Gastrocnemius medialis (tissue), 4 donors: ENCODE results near the gene MYO6. TPM values are rescaled to one million over a fixed set of nuclear protein-coding genes. Genes with fewer than 3 reads are reported as not detected.
A peak's percentile ranks its signal among the peaks of the same experiment; 100 is the strongest.
"Not testable (repeated sequence)": the region's sequence is repeated elsewhere in the genome, so short reads cannot be mapped to it uniquely, and the experiment has no call there.

ENCODE experiments used
- ATAC-seq, 2 donors: fragments of 150-250 bp; one replicate each; pipeline ENCODE4 v1.9.1; 2016
- DNase-seq, 2 donors: peaks; one replicate each; pipeline ENCODE4 v3.0.0-alpha.2; 2019
- H3K27ac ChIP-seq, 4 donors: fragments of 200-600 bp; sonication (generic); 1 replicate in 1 of 4; 2 replicates in 3 of 4; pipeline ENCODE4 v1.5.1; 2016 to 2018; ENCODE audit warnings: mild to moderate bottlenecking in 2 of 4, moderate library complexity in 1 of 4
- H3K27me3 ChIP-seq, 3 donors: fragments of 200-600 bp; sonication (generic) in 2 of 3; 1 replicate in 1 of 3; 2 replicates in 2 of 3; pipeline versions ENCODE4 v1.5.1 to v1.6.0; 2016 to 2019; ENCODE audit warnings: mild to moderate bottlenecking in 1 of 3, moderate library complexity in 1 of 3
- H3K36me3 ChIP-seq, 2 donors: fragments of 200-600 bp; sonication (generic) in 1 of 2; one replicate each; pipeline ENCODE4 v1.5.1; 2017 to 2018
- H3K4me1 ChIP-seq, 2 donors: fragments of 200-600 bp; sonication (generic) in 1 of 2; one replicate each; pipeline ENCODE4 v1.5.1; 2016 to 2017; ENCODE audit warnings: mild to moderate bottlenecking in 2 of 2
- H3K4me3 ChIP-seq, 4 donors: fragments of 200-600 bp; sonication (generic) in 3 of 4; 1 replicate in 1 of 4; 2 replicates in 3 of 4; pipeline ENCODE4 v1.5.1; 2016 to 2019; ENCODE audit warnings: mild to moderate bottlenecking in 2 of 4
- H3K9me3 ChIP-seq, 3 donors: fragments of 200-600 bp; sonication (generic) in 2 of 3; 1 replicate in 1 of 3; 2 replicates in 2 of 3; pipeline ENCODE4 v1.5.1; 2016 to 2019
- CTCF ChIP-seq, 5 experiments: fragments of 450-650 bp in 3 of 5; fragments of 200-600 bp in 2 of 5; sonication (generic) in 2 of 5; IDR thresholded peaks in 4 of 5; conservative IDR thresholded peaks in 1 of 5; 1 replicate in 4 of 5; 2 replicates in 1 of 5; pipeline ENCODE4 v1.5.1; 2016 to 2019; ENCODE audit warnings: antibody characterized with exemption in 5 of 5, mild to moderate bottlenecking in 3 of 5, moderate library complexity in 3 of 5
- POLR2A ChIP-seq, 2 donors: fragments of 450-650 bp; IDR thresholded peaks; one replicate each; pipeline ENCODE4 v1.6.1; 2017; ENCODE audit warnings: antibody characterized with exemption in 2 of 2, mild to moderate bottlenecking in 2 of 2, moderate library complexity in 2 of 2
- in situ Hi-C, 4 donors: fragments of 200-750 bp; cut with MboI; loops; one replicate each; pipeline versions ENCODE4 v1.15.0 to v1.8.0; 2017; ENCODE audit warnings: low sequenced_read_pairs in 4 of 4
- intact Hi-C: fragments of 100-400 bp; cut with DNase I; formaldehyde crosslinking; loops from one replicate; pipeline ENCODE4 v1.15.1; 2023; ENCODE audit warnings: low total_unique reads
- total RNA-seq, 4 donors: library from RNA; depleted of rRNA; stranded (reverse); fragments of >200 nt; gene quantifications; one replicate each; pipeline versions ENCODE4 v1.1.0 to v1.2.3, GENCODE V29; 2016

The MYO6 gene
- total RNA-seq, 4 donors from 2014 or later: 1.6 to 7.9 (median 4.2) TPM

GRCh38 chr6:75884822-75885221 is 135.8 kb downstream of the MYO6 start:
- Histone ChIP-seq H3K36me3 (no peaks in the 10 kb centered on the region), H3K4me3 (no peak overlapping the region), H3K9me3 (no peaks in the 10 kb centered on the region), H3K27me3 (no peaks in the 10 kb centered on the region), H3K4me1 (no peaks in the 10 kb centered on the region), H3K27ac (no peak overlapping the region)
- intact Hi-C loops (no loop called here), in situ Hi-C loops (no loop called here)
- DNase-seq (no peak), ATAC-seq (no peak)
- no peak for TF ChIP-seq CTCF (IDR thresholded peaks at IDR 0.05 in 4 of 5, conservative IDR thresholded peaks at IDR 0.05 in 1 of 5)

GRCh38 chr6:75892384-75892783 is 143.3 kb downstream of the MYO6 start:
- Histone ChIP-seq H3K9me3 (no peaks in the 10 kb centered on the region), H3K27ac (no peak overlapping the region), H3K4me1 (no peaks in the 10 kb centered on the region), H3K4me3 (no peak overlapping the region), H3K36me3 (peaks cover 0 to 8% of the 10 kb centered on the region in 2 donors), H3K27me3 (no peaks in the 10 kb centered on the region)
- TF ChIP-seq CTCF (IDR thresholded peaks at IDR 0.05 in 4 of 5, conservative IDR thresholded peaks at IDR 0.05 in 1 of 5): no peak
- no peak for TF ChIP-seq POLR2A (IDR thresholded peaks at IDR 0.05)
- ATAC-seq: no peak
- no peak for DNase-seq
- intact Hi-C loops: no loop called here
- in situ Hi-C loops: no loop called here

GRCh38 chr6:75893058-75893775 is 144.2 kb downstream of the MYO6 start:
- H3K27me3 ChIP-seq: no peaks in the 10 kb centered on the region
- no peak for DNase-seq
- H3K4me1 ChIP-seq: no peaks in the 10 kb centered on the region
- peak; percentile 36 to 71 (median 59) for TF ChIP-seq CTCF (IDR thresholded peaks at IDR 0.05 in 4 of 5, conservative IDR thresholded peaks at IDR 0.05 in 1 of 5)
- TF ChIP-seq POLR2A (IDR thresholded peaks at IDR 0.05): no peak
- peak in 1 of 2 donors; percentile 69 for ATAC-seq
- intact Hi-C loops: no loop called here
- H3K4me3 ChIP-seq: no peak overlapping the region
- no peaks in the 10 kb centered on the region for H3K9me3 ChIP-seq
- no peak overlapping the region for H3K27ac ChIP-seq
- in situ Hi-C loops: no loop called here
- H3K36me3 ChIP-seq: peaks cover 0 to 8% of the 10 kb centered on the region in 2 donors

DNA sequence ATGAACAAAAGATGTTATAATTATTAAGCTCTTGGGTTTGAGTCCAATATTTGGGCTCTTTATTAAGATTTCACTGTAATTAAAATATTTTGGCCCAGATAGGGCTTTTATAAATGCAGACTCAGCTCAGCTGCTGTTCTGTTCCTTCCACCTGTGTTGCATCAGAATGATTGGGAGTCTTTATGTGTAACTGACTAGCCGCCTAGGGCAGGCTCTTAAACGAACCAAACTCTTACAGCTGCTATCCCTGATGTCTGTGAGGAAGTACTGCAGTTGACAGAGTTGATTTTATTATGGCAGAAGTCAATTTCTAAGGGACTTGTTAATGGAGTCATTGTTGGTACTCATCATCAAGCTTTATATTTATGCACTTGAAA is 144.7 kb downstream of the MYO6 start:
- in situ Hi-C loops (no loop called here), intact Hi-C loops (no loop called here)
- TF ChIP-seq POLR2A (IDR thresholded peaks at IDR 0.05) (no peak), CTCF (IDR thresholded peaks at IDR 0.05 in 4 of 5, conservative IDR thresholded peaks at IDR 0.05 in 1 of 5) (no peak)
- H3K9me3 ChIP-seq: no peaks in the 10 kb centered on the region
- no peaks in the 10 kb centered on the region for H3K4me1 ChIP-seq
- ATAC-seq (peak in 1 of 2 donors; percentile 60), DNase-seq (no peak)
- H3K27me3 ChIP-seq: no peaks in the 10 kb centered on the region
- no peak overlapping the region for H3K4me3 ChIP-seq
- H3K27ac ChIP-seq: no peak overlapping the region
- H3K36me3 ChIP-seq: peaks cover 0 to 8% of the 10 kb centered on the region in 2 donors

DNA sequence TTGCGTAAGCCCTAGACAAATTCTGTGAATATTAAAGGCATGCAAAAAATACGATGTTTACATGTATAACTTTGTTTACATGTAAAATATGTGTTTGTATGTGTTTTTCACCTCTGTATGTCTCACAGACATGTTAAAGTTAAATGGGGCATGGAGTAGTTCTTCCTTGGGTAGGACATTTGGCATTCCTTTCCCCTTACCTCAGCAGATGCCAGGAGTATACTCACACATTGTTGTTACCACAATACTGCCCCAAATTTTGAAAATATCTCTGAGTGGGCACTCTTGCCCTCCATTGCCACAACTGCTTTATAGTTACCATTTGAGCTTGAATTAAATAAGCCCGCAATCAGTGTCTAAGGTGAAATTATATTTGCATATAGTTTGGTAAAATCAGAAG is 147.5 kb downstream of the MYO6 start:
- intact Hi-C loops: no loop called here
- DNase-seq: no peak
- Histone ChIP-seq H3K27me3 (no peaks in the 10 kb centered on the region), H3K9me3 (no peaks in the 10 kb centered on the region), H3K36me3 (no peaks in the 10 kb centered on the region), H3K27ac (no peak overlapping the region), H3K4me3 (no peak overlapping the region), H3K4me1 (no peaks in the 10 kb centered on the region)
- in situ Hi-C loops: no loop called here
- TF ChIP-seq CTCF (IDR thresholded peaks at IDR 0.05 in 4 of 5, conservative IDR thresholded peaks at IDR 0.05 in 1 of 5) (no peak), POLR2A (IDR thresholded peaks at IDR 0.05) (no peak)
- no peak for ATAC-seq

GRCh38 chr6:75900216-75900615 is 151.2 kb downstream of the MYO6 start:
- H3K4me1 ChIP-seq, H3K36me3 ChIP-seq, H3K9me3 ChIP-seq, in situ Hi-C loops, H3K27ac ChIP-seq, ATAC-seq, intact Hi-C loops, H3K27me3 ChIP-seq, H3K4me3 ChIP-seq, DNase-seq: not testable (repeated sequence)

GRCh38 chr6:75905129-75905528 is 156.1 kb downstream of the MYO6 start:
- H3K4me3 ChIP-seq, H3K36me3 ChIP-seq, in situ Hi-C loops, H3K27ac ChIP-seq, H3K4me1 ChIP-seq, H3K27me3 ChIP-seq, H3K9me3 ChIP-seq, ATAC-seq, intact Hi-C loops, DNase-seq: not testable (repeated sequence)
